Measurements from ENCODE around the gene GRIN3A. TPM values are rescaled to one million over a fixed set of nuclear protein-coding genes. Genes with fewer than 3 reads are reported as not detected.

GRIN3A gene
- polyA plus RNA-seq, 1 of the 3 experiments (the other 2 are of a cell fraction), result not detected

- TF ChIP-seq IRF3 (IDR thresholded peaks at IDR 0.05; ENCODE audit: low read depth, low read length) (no peak), YY1 (IDR thresholded peaks at IDR 0.05; ENCODE audit: low read depth) (no peak), RAD21 (IDR thresholded peaks at IDR 0.05; ENCODE audit: low read length) (no peak), RXRA (IDR thresholded peaks at IDR 0.05; ENCODE audit: borderline replicate concordance, low read depth) (no peak), PBX3 (IDR thresholded peaks at IDR 0.05) (no peak), NRF1 (IDR thresholded peaks at IDR 0.05; ENCODE audit: low read depth, low read length) (no peak), TCF12 (IDR thresholded peaks at IDR 0.05) (no peak), TEAD4 (IDR thresholded peaks at IDR 0.05; ENCODE audit: borderline replicate concordance, insufficient read depth) (no peak), RFX5 (IDR thresholded peaks at IDR 0.05; ENCODE audit: low read length) (no peak), USF2 (IDR thresholded peaks at IDR 0.05; ENCODE audit: borderline replicate concordance, low read depth, low read length) (no peak), EP300 (IDR thresholded peaks at IDR 0.05; ENCODE audit: borderline replicate concordance in 1 of 2, low read depth in 1 of 2, low read length in 1 of 2) (no peak), MAX (IDR thresholded peaks at IDR 0.05; ENCODE audit: low read depth) (no peak)
- TF ChIP-seq, protein P1, sequence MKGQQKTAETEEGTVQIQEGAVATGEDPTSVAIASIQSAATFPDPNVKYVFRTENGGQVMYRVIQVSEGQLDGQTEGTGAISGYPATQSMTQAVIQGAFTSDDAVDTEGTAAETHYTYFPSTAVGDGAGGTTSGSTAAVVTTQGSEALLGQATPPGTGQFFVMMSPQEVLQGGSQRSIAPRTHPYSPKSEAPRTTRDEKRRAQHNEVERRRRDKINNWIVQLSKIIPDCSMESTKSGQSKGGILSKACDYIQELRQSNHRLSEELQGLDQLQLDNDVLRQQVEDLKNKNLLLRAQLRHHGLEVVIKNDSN (IDR thresholded peaks at IDR 0.05; ENCODE audit: borderline replicate concordance, low read depth), result no peak
Observed at GRCh38 chr9:101671567-101671966, 66.9 kb downstream of the GRIN3A start (continued).

DNA sequence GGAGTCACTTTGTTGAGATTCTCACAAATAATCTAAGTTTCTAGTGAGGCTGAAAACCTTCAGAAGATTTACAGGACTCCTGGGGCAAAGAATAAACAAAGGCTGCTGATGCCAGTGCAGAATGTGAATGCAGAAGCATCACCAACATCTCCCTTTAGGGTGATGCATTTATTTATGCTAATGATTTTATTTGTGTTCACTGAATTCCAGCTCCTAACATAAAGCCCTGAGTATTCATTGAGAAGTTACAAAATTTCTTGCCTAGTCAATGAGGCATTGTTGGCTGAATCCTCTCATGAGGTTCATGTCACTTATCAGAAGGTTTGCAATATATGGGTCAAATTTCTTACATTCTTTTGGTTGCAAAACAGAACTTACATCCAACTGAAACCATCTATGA is 70.0 kb downstream of the GRIN3A start:
- no peak overlapping the region for H3K27ac ChIP-seq (ENCODE audit: low read depth in 2 of 2, low read length in 1 of 2)
- H3K4me2 ChIP-seq, result no peak overlapping the region
- no peaks in the 10 kb centered on the region for H4K20me1 ChIP-seq (ENCODE audit: insufficient read depth)
- H3K9ac ChIP-seq, result no peak overlapping the region
- H3K4me3 ChIP-seq (ENCODE audit: low read depth in 2 of 2, low read length in 1 of 2), result no peak overlapping the region
- no peak for DNase-seq
- CTCF ChIA-PET, result interaction anchor here (0.7 to 0.9 kb wide), 2 partner anchors 13 to 60 kb away, joined by 3 read pairs; no protein-coding TSS in a partner anchor
- no peaks in the 10 kb centered on the region for H3K27me3 ChIP-seq (ENCODE audit: insufficient read depth)
- no peak overlapping the region for H2AFZ ChIP-seq (ENCODE audit: low read depth)
- H3K9me2 ChIP-seq, result no peaks in the 10 kb centered on the region
- no peaks in the 10 kb centered on the region for H3K4me1 ChIP-seq (ENCODE audit: control insufficient read depth in 1 of 2, insufficient read depth in 2 of 2, low read depth in 1 of 2, low read length in 1 of 2)
- H3K79me2 ChIP-seq (ENCODE audit: insufficient read depth), result no peaks in the 10 kb centered on the region
- POLR2A ChIA-PET, result no interaction called here
- TF ChIP-seq USF2 (IDR thresholded peaks at IDR 0.05; ENCODE audit: borderline replicate concordance, low read depth, low read length) (no peak), RCOR1 (IDR thresholded peaks at IDR 0.05; ENCODE audit: low read length) (no peak), MEF2A (IDR thresholded peaks at IDR 0.05; ENCODE audit: borderline replicate concordance, low read depth) (no peak), TCF12 (IDR thresholded peaks at IDR 0.05) (no peak), MXI1 (IDR thresholded peaks at IDR 0.05; ENCODE audit: low read depth, low read length) (no peak), NFIC (IDR thresholded peaks at IDR 0.05; ENCODE audit: borderline replicate concordance) (no peak)
- TF ChIP-seq, protein P1 (IDR thresholded peaks at IDR 0.05; ENCODE audit: borderline replicate concordance, low read depth), result no peak
- no peaks in the 10 kb centered on the region for H3K9me3 ChIP-seq
- H3F3A ChIP-seq (replicated peaks; ENCODE audit: insufficient read depth), result no peaks in the 10 kb centered on the region
- H3K36me3 ChIP-seq (replicated peaks in 1 of 2; ENCODE audit: control insufficient read depth in 1 of 2, insufficient read depth in 2 of 2, low read length in 1 of 2), result no peaks in the 10 kb centered on the region
